Measurements from ENCODE around the gene GALR1. TPM values are rescaled to one million over a fixed set of nuclear protein-coding genes. Genes with fewer than 3 reads are reported as not detected.

The GALR1 gene
- polyA plus RNA-seq, 3 donors: not detected

- no peak for TF ChIP-seq CTCF (IDR thresholded peaks at IDR 0.05)
- H3K36me3 ChIP-seq (replicated peaks in 1 of 2; ENCODE audit: control insufficient read depth in 1 of 2, insufficient read depth in 2 of 2, low read length in 2 of 2): no peaks in the 10 kb centered on the region
- H3K4me1 ChIP-seq (ENCODE audit: control insufficient read depth in 1 of 2, insufficient read depth in 2 of 2, low read length in 2 of 2): no peaks in the 10 kb centered on the region
- Mint-ChIP-seq H3K27ac (no peak overlapping the region), H3K4me1 (peaks cover 2% of the 10 kb centered on the region), H3K27me3 (ENCODE audit: low read depth in 3 of 3) (peaks cover 28 to 61% (median 46%) of the 10 kb centered on the region in 3 donors), H3K9me3 (peaks cover 7 to 23% (median 8%) of the 10 kb centered on the region in 7 donors), H3K36me3 (peaks cover 0 to 2% of the 10 kb centered on the region in 2 donors), H3K4me3 (no peak overlapping the region)
- peaks cover 9 to 48% of the 10 kb centered on the region in 2 donors for H3K27me3 ChIP-seq (ENCODE audit: control insufficient read depth in 2 of 2, insufficient read depth in 2 of 2, low read length in 2 of 2)
- no peak overlapping the region for H2AFZ ChIP-seq (ENCODE audit: insufficient read depth, low read depth, low read length, poor library complexity, severe bottlenecking)
- intact Hi-C loops (cut with micrococcal nuclease): no loop called here
- H3K4me2 ChIP-seq (replicated peaks; ENCODE audit: extremely low read depth, low read length, poor library complexity, severe bottlenecking): no peak overlapping the region
- peaks cover 3 to 23% of the 10 kb centered on the region in 2 donors for H3K9me3 ChIP-seq (replicated peaks in 1 of 2; ENCODE audit: control insufficient read depth in 1 of 2, insufficient read depth in 1 of 2, low read length in 2 of 2)
- no peaks in the 10 kb centered on the region for H3K79me2 ChIP-seq (ENCODE audit: insufficient read depth, low read length)
- no peak overlapping the region for H3K9ac ChIP-seq (ENCODE audit: insufficient read depth, low read length, poor library complexity, severe bottlenecking)
- DNase-seq: no peak
- no peak overlapping the region for H3K27ac ChIP-seq (ENCODE audit: low read depth in 1 of 2, low read length in 2 of 2)
- 60% methylated on average over 8 of the region's 10 CpGs for WGBS (ENCODE audit: insufficient coverage)
- H3K4me3 ChIP-seq (replicated peaks in 1 of 3; ENCODE audit: low read depth in 2 of 3, low read length in 3 of 3): no peak overlapping the region
- H4K20me1 ChIP-seq (ENCODE audit: insufficient read depth, low read length): no peaks in the 10 kb centered on the region
Observed at GRCh38 chr18:77254711-77255405, 5.2 kb downstream of the GALR1 start.

GRCh38 chr18:77255426-77256105 lies 5.9 kb downstream of the GALR1 start:
- H2AFZ ChIP-seq (ENCODE audit: insufficient read depth, low read depth, low read length, poor library complexity, severe bottlenecking): no peak overlapping the region
- H3K9me3 ChIP-seq (replicated peaks in 1 of 2; ENCODE audit: control insufficient read depth in 1 of 2, insufficient read depth in 1 of 2, low read length in 2 of 2): peaks cover 3 to 23% of the 10 kb centered on the region in 2 donors
- no peaks in the 10 kb centered on the region for H4K20me1 ChIP-seq (ENCODE audit: insufficient read depth, low read length)
- H3K4me1 ChIP-seq (ENCODE audit: control insufficient read depth in 1 of 2, insufficient read depth in 2 of 2, low read length in 2 of 2): no peaks in the 10 kb centered on the region
- H3K36me3 Mint-ChIP-seq: peaks cover 0 to 2% of the 10 kb centered on the region in 2 donors
- no peaks in the 10 kb centered on the region for H3K36me3 ChIP-seq (replicated peaks in 1 of 2; ENCODE audit: control insufficient read depth in 1 of 2, insufficient read depth in 2 of 2, low read length in 2 of 2)
- intact Hi-C loops (cut with micrococcal nuclease): no loop called here
- WGBS (ENCODE audit: insufficient coverage): 68% methylated on average over 5 of the region's 6 CpGs
- H3K27ac ChIP-seq (ENCODE audit: low read depth in 1 of 2, low read length in 2 of 2): no peak overlapping the region
- peaks cover 9 to 42% of the 10 kb centered on the region in 2 donors for H3K27me3 ChIP-seq (ENCODE audit: control insufficient read depth in 2 of 2, insufficient read depth in 2 of 2, low read length in 2 of 2)
- TF ChIP-seq CTCF (IDR thresholded peaks at IDR 0.05): no peak
- H3K4me3 Mint-ChIP-seq: no peak overlapping the region
- no peak overlapping the region for H3K9ac ChIP-seq (ENCODE audit: insufficient read depth, low read length, poor library complexity, severe bottlenecking)
- no peak overlapping the region for H3K4me3 ChIP-seq (replicated peaks in 1 of 3; ENCODE audit: low read depth in 2 of 3, low read length in 3 of 3)
- peaks cover 2% of the 10 kb centered on the region for H3K4me1 Mint-ChIP-seq
- no peak overlapping the region for H3K27ac Mint-ChIP-seq
- no peak for DNase-seq
- no peaks in the 10 kb centered on the region for H3K79me2 ChIP-seq (ENCODE audit: insufficient read depth, low read length)
- no peak overlapping the region for H3K4me2 ChIP-seq (replicated peaks; ENCODE audit: extremely low read depth, low read length, poor library complexity, severe bottlenecking)
- H3K9me3 Mint-ChIP-seq: peaks cover 7 to 23% (median 8%) of the 10 kb centered on the region in 7 donors
- peaks cover 27 to 60% (median 42%) of the 10 kb centered on the region in 3 donors for H3K27me3 Mint-ChIP-seq (ENCODE audit: low read depth in 3 of 3)

Measured in CD14-positive monocyte (primary cell).